SK-N-MC (cell line): ENCODE data around the gene CSNK1E.

Experiments used
- EZH2 ChIP-seq: fragments of 200-600 bp; sonication (generic); IDR thresholded peaks from one replicate; pipeline ENCODE4 v1.6.1; 2017; ENCODE audit warnings: antibody characterized with exemption
- POLR2AphosphoS5 ChIP-seq: IDR thresholded peaks from 2 replicates; pipeline ENCODE4 v1.6.1; 2012; ENCODE audit warnings: mild to moderate bottlenecking, low read depth, low read length, borderline replicate concordance

- TF ChIP-seq POLR2AphosphoS5 = peak; percentile 49
- TF ChIP-seq EZH2 = no peak
Observed at GRCh38 chr22:38289583-38290082, 27.6 kb downstream of the CSNK1E start.
